OCI-LY1 (cell line): ENCODE results near the gene LRIG3.

ENCODE experiments used
- CTCF ChIP-seq: fragments of 200-600 bp; sonication (generic), shearing (Covaris generic); IDR thresholded peaks from 2 replicates; pipeline ENCODE4 v1.5.1; 2017; ENCODE audit warnings: mild to moderate bottlenecking, antibody characterized with exemption, low read length, moderate library complexity, mixed read lengths
- EZH2 ChIP-seq: fragments of 200-600 bp; sonication (generic), shearing (Covaris generic); IDR thresholded peaks from 2 replicates; pipeline ENCODE4 v1.8.0; 2017; ENCODE audit warnings: borderline replicate concordance, mixed run types, mild to moderate bottlenecking, antibody characterized with exemption, low read length, moderate library complexity, mixed read lengths

GRCh38 chr12:58932806-58933681 is 12.7 kb upstream of the LRIG3 start:
- no peak for TF ChIP-seq CTCF
- TF ChIP-seq EZH2: no peak
